B cell (primary cell): Measurements from ENCODE around the gene ANKFY1. TPM values are rescaled to one million over a fixed set of nuclear protein-coding genes. Genes with fewer than 3 reads are reported as not detected.

Experiments
- ATAC-seq: fragments of 200-7000 bp; cut with Tn5 transposase; one replicate; pipeline ENCODE4 v1.10.0; 2021; ENCODE audit warnings: low read depth, mild to moderate bottlenecking, moderate number of reproducible peaks, moderate library complexity
- CTCF ChIA-PET: fragments of 350-600 bp; sonication (Branson Sonifier 250); formaldehyde crosslinking; loops from one replicate; lab custom pipeline; 2021; ENCODE audit warnings: antibody characterized with exemption, inconsistent platforms; lab: Charles Lee
- POLR2A ChIA-PET: fragments of 350-600 bp; sonication (Branson Sonifier 250); formaldehyde crosslinking; loops from one replicate; lab custom pipeline; 2021; ENCODE audit warnings: antibody characterized with exemption; lab: Charles Lee
- DNase-seq: peaks from one replicate; pipeline ENCODE4 v3.0.0; 2013
- H2AFZ ChIP-seq: 2 replicates; pipeline ENCODE4 v1.6.1; 2012; ENCODE audit warnings: mild to moderate bottlenecking, low read depth, low read length; ENCODE audit not compliant: insufficient read depth, poor library complexity, severe bottlenecking
- H3K27ac ChIP-seq, 2 donors: 1 replicate in 1 of 2; 2 replicates in 1 of 2; pipeline ENCODE4 v1.5.1; 2012 to 2013; ENCODE audit warnings: low read length in 2 of 2, mild to moderate bottlenecking in 2 of 2, moderate library complexity in 1 of 2
- H3K27me3 ChIP-seq, 4 experiments: fragments of 200-600 bp in 1 of 4; sonication (generic) in 1 of 4; replicated peaks in 1 of 4; 1 replicate in 2 of 4; 2 replicates in 2 of 4; pipeline versions ENCODE4 v1.6.1 to v1.7.0; 2013 to 2016; ENCODE audit warnings: low read length in 3 of 4, mild to moderate bottlenecking in 2 of 4, mixed read lengths in 1 of 4, moderate library complexity in 1 of 4; ENCODE audit not compliant: insufficient read depth in 4 of 4, control insufficient read depth in 3 of 4; ENCODE audit errors: control extremely low read depth in 1 of 4
- H3K36me3 ChIP-seq, 2 experiments: replicated peaks in 1 of 2; 1 replicate in 1 of 2; 2 replicates in 1 of 2; pipeline versions ENCODE4 v1.6.1 to v1.7.1; 2013; ENCODE audit warnings: low read length in 1 of 2; ENCODE audit not compliant: insufficient read depth in 2 of 2, control insufficient read depth in 1 of 2; ENCODE audit errors: control extremely low read depth in 1 of 2, extremely low read depth in 1 of 2
- H3K4me1 ChIP-seq, 2 donors: fragments of 200-600 bp in 1 of 2; sonication (generic) in 1 of 2; 1 replicate in 1 of 2; 2 replicates in 1 of 2; pipeline versions ENCODE4 v1.5.1 to v1.6.1; 2013 to 2017; ENCODE audit warnings: low read length in 2 of 2; ENCODE audit not compliant: control insufficient read depth in 2 of 2, insufficient read depth in 2 of 2
- H3K4me2 ChIP-seq: replicated peaks from 2 replicates; pipeline ENCODE3; 2012; ENCODE audit warnings: mild to moderate bottlenecking, low read depth, low read length; ENCODE audit not compliant: poor library complexity, severe bottlenecking
- H3K4me3 ChIP-seq, 5 experiments: fragments of 200-600 bp in 1 of 5; sonication (generic) in 1 of 5; 1 replicate in 3 of 5; 2 replicates in 2 of 5; pipeline versions ENCODE4 v1.5.1 to v1.7.0; 2011 to 2016; ENCODE audit warnings: low read length in 4 of 5, mild to moderate bottlenecking in 4 of 5, low read depth in 2 of 5, control low read depth in 1 of 5, moderate library complexity in 1 of 5; ENCODE audit not compliant: insufficient read depth in 1 of 5; ENCODE audit errors: control extremely low read depth in 1 of 5, extremely low read depth in 1 of 5
- H3K79me2 ChIP-seq: fragments of 200-600 bp; sonication (generic); one replicate; pipeline ENCODE4 v1.6.0; 2016; ENCODE audit warnings: low read length; ENCODE audit not compliant: control insufficient read depth, insufficient read depth
- H3K9ac ChIP-seq: fragments of 200-600 bp; sonication (generic); 2 replicates; pipeline ENCODE4 v1.6.1; 2017; ENCODE audit warnings: mild to moderate bottlenecking, low read length, moderate library complexity
- H3K9me3 ChIP-seq, 3 donors: one replicate each; pipeline versions ENCODE4 v1.6.1 to v1.7.1; 2013; ENCODE audit warnings: low read length in 2 of 3; ENCODE audit not compliant: control insufficient read depth in 2 of 3, insufficient read depth in 1 of 3; ENCODE audit errors: control extremely low read depth in 1 of 3
- H4K20me1 ChIP-seq: 2 replicates; pipeline ENCODE4 v1.6.0; 2012; ENCODE audit warnings: mild to moderate bottlenecking, low read length; ENCODE audit not compliant: insufficient read depth, control insufficient read depth, poor library complexity, severe bottlenecking
- H3K27ac Mint-ChIP-seq: one replicate; pipeline ENCODE4 v1.8.0; 2021; ENCODE audit warnings: mixed read lengths
- H3K27me3 Mint-ChIP-seq: one replicate; pipeline ENCODE4 v1.8.0; 2021; ENCODE audit warnings: mixed read lengths
- H3K4me1 Mint-ChIP-seq: one replicate; pipeline ENCODE4 v1.8.0; 2021; ENCODE audit warnings: mixed read lengths
- H3K4me3 Mint-ChIP-seq: one replicate; pipeline ENCODE4 v1.8.0; 2021; ENCODE audit warnings: mixed read lengths
- H3K9me3 Mint-ChIP-seq: one replicate; pipeline ENCODE4 v1.8.0; 2022; ENCODE audit warnings: mixed read lengths; ENCODE audit not compliant: insufficient read depth
- CTCF ChIP-seq: fragments of 200-600 bp; IDR thresholded peaks from one replicate; pipeline ENCODE4 v1.8.0; 2022; ENCODE audit warnings: antibody characterized with exemption, mild to moderate bottlenecking
- EZH2 ChIP-seq: IDR thresholded peaks from 2 replicates; pipeline ENCODE4 v1.6.1; 2012; ENCODE audit warnings: borderline replicate concordance, low read depth, mild to moderate bottlenecking, moderate library complexity, low read length; ENCODE audit not compliant: insufficient read depth, poor library complexity, severe bottlenecking
- WGBS: methylation state at CpG from one replicate; pipeline ENCODE4 v1.1.5; 2013; ENCODE audit warnings: missing lambda C conversion rate; ENCODE audit not compliant: insufficient coverage; 5-methylcytosine and 5-hydroxymethylcytosine counted together
- intact Hi-C: fragments of 100-400 bp; cut with micrococcal nuclease; formaldehyde crosslinking; loops from one replicate; pipeline ENCODE4 v1.10.0; 2022
- polyA plus RNA-seq: library from polyadenylated mRNA; depleted of rRNA; stranded (reverse); fragments of >200 nt; gene quantifications from 2 replicates; pipeline ENCODE4 v1.2.3, GENCODE V29; 2012
- total RNA-seq, 2 donors: library from RNA; stranded (reverse); fragments of 120-200 nt in 1 of 2; gene quantifications; 1 replicate in 1 of 2; 2 replicates in 1 of 2; pipeline versions ENCODE4 v1.2.3 to v1.2.4, GENCODE V29; 2013 to 2022

The ANKFY1 gene
- total and polyA plus RNA-seq, 2 donors (not counting 1 experiment from before 2014, with no cell fraction given): 23.1 to 63.9 TPM

- Histone ChIP-seq H3K9me3 (peaks cover 0 to 3% (median 0%) of the 10 kb centered on the region in 3 donors), H2AFZ (no peak overlapping the region), H3K4me3 (no peak overlapping the region), H3K9ac (no peak overlapping the region), H3K79me2 (no peaks in the 10 kb centered on the region), H3K4me2 (no peak overlapping the region), H3K27ac (no peak overlapping the region), H3K36me3 (peaks cover 0 to 26% of the 10 kb centered on the region in 2 experiments), H3K27me3 (no peaks in the 10 kb centered on the region), H3K4me1 (no peaks in the 10 kb centered on the region), H4K20me1 (no peaks in the 10 kb centered on the region)
- ChIA-PET CTCF (interaction anchor here (0.7 to 2.3 kb wide), 4 partner anchors 10 to 194 kb away, joined by 3 to 15 read pairs (median 4); no protein-coding TSS in a partner anchor), POLR2A (no interaction called here)
- H3K4me1 Mint-ChIP-seq: peaks cover 6% of the 10 kb centered on the region
- H3K27ac Mint-ChIP-seq: no peak overlapping the region
- no peak overlapping the region for H3K4me3 Mint-ChIP-seq
- intact Hi-C loops: no loop called here
- H3K9me3 Mint-ChIP-seq: no peaks in the 10 kb centered on the region
- H3K27me3 Mint-ChIP-seq: no peaks in the 10 kb centered on the region
- no peak for TF ChIP-seq EZH2
- no peak for TF ChIP-seq CTCF
- DNase-seq: no peak
- ATAC-seq: no peak
- WGBS: 95% methylated on average over 3 of the region's 7 CpGs
Observed at GRCh38 chr17:4220655-4221054, 43.1 kb downstream of the ANKFY1 start.

GRCh38 chr17:4219241-4219640 is 44.5 kb downstream of the ANKFY1 start:
- Histone ChIP-seq H3K4me3 (no peak overlapping the region), H3K27me3 (no peaks in the 10 kb centered on the region), H3K9ac (no peak overlapping the region), H4K20me1 (no peaks in the 10 kb centered on the region), H3K4me1 (peaks cover 0 to 5% of the 10 kb centered on the region in 2 donors), H3K36me3 (peaks cover 0 to 28% of the 10 kb centered on the region in 2 experiments), H3K27ac (no peak overlapping the region), H3K79me2 (no peaks in the 10 kb centered on the region), H3K4me2 (no peak overlapping the region), H2AFZ (no peak overlapping the region), H3K9me3 (peaks cover 0 to 3% (median 0%) of the 10 kb centered on the region in 3 donors)
- ATAC-seq: no peak
- ChIA-PET POLR2A (no interaction called here), CTCF (interaction anchor here (1.3 to 2.3 kb wide), 6 partner anchors 9 to 195 kb away, joined by 3 to 15 read pairs (median 3); no protein-coding TSS in a partner anchor)
- no peak for DNase-seq
- intact Hi-C loops: loop anchor here (5.0 to 10.0 kb wide), 2 partner anchors 83 to 346 kb away; partner anchors contain the start of gene GGT6
- H3K4me3 Mint-ChIP-seq: no peak overlapping the region
- H3K4me1 Mint-ChIP-seq: peaks cover 12% of the 10 kb centered on the region
- H3K27ac Mint-ChIP-seq: peak overlapping the region; percentile 32
- TF ChIP-seq CTCF: no peak
- TF ChIP-seq EZH2: no peak
- 94% methylated on average over 2 of the region's 3 CpGs for WGBS
- H3K9me3 Mint-ChIP-seq: no peaks in the 10 kb centered on the region
- H3K27me3 Mint-ChIP-seq: no peaks in the 10 kb centered on the region
